NCI-H2227 (cell line): ENCODE measurements around the gene UVRAG.

ENCODE experiments used
- DNase-seq: peaks from one replicate; lab custom pipeline; 2025; ENCODE audit not compliant: unreplicated experiment; lab: John Stamatoyannopoulos, UW

UVRAG gene

DNA sequence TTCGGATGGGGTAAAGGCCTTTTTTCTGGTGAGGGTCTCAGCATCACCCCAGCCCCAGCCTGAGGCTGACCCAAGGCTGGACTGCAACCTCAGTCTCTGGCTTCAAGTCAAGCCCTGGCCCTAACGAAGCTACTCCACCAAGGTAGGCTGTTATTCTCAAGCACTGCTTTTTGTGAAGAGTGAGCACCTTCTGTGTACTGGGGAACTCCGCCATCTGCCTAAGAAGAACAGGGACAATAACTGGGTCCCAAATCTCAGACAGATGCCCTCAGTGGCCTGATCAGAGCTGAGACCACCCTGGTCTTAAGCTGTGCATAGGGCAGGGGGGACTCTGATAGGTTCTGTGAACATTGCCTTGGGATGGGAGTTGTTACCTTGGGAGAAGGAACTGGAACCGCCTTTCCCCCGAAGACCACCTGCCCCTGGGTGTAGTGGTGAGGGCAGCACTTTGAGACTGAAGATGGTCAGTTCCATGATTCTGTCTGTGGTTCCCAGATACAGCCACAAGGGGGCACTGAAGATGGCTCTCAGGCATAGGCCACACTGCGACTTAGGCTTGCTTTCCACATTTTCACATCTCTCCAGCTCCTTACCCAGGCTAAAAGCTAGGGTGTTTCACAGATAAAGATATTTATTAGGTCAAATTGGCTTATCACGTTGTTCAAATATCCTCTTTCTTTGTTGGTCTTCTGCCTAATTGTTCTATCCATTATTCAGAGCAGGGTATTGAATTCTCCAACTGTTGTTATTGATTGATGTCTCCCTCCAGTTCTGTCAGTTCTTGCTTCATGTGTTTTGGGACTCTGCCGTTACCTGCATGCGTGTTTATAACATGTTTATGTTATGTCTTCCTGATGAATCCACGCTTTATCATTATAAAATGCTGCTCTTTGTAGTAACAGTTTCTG lies 11.8 kb upstream of the UVRAG start:
- peak; percentile 83 for DNase-seq

DNA sequence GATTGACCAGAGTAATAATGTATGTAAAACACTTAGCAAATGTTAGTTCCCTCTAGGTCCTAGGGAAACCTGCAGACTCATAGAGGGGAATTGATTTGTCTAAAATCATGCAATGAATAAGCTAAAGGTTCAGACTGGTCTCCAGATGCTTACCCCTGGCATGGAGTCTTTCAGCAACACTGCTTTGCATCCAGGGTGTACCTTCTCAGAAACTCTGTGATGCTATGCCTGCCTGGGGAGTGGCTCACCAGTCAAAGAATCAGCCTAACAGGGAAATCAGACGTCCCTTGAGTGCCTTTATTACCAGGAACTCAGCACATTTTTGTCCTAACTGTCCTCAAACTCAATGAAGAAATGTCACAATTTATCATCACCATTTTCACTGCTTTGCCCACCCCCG lies 5.9 kb upstream of the UVRAG start:
- no peak for DNase-seq

GRCh38 chr11:75809991-75810390 lies 5.0 kb upstream of the UVRAG start:
- DNase-seq = no peak

DNA sequence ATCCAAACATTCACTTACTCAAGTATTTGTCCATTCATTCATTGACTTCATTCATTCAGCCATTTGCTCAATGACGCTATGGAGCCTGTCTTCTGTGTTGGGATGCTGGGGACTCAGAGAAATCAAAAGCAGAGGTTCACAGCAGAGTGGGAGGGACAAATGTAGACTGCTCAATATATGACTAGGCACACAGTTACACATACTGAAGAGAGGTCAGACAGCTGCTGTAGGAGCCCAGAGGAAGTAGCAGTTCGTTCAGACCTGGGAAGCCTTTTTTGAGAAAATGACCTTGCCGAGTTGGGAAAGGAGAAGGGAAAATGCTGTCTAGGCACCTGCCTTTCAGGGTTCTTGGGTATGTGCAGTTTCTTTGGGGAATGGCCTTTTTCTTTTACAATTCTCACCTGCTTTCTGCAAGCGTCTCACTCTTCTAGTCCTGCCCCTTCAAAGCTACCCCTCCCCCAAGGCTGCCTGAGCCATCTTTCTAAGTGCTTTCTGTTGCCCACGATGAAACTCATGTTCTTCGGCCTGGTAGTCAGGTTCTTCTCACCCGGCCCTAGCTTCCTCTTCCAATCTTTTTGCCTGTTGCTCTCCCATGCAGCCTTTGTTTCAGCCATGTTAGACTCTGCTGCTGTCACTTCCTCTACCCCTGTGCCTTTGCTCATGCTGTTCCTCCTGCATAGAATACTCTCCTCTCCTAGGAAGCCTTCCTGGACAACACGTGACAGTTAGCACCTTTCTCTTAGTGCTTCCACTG lies 4.2 kb upstream of the UVRAG start:
- DNase-seq = no peak

GRCh38 chr11:75811485-75811884 lies 3.5 kb upstream of the UVRAG start:
- no peak for DNase-seq

DNA sequence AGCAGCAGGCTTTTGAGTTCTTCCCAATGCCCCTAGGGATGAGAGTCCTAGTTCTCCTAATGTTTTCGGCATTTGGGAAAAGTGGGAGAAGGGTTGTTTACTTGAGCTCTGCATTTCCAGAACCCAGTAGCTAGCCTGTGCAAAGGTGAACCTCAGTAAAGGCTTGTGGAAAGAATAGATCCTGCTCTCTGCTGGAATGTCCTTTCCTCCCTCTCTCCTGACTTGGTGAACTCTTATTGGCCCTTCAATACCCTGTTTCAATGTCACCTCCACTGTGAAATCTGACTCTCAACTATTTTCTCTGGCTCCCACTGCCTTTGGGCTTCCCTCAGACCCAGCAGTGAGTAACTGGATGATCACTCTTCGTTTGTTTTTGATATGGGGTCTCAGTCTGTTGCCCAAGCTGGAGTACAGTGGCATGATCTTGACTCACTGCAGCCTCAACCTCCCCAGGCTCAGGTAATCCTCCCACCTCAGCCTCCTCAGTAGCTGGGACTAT lies 2.4 kb upstream of the UVRAG start:
- no peak for DNase-seq

GRCh38 chr11:75813124-75813523 lies 1.9 kb upstream of the UVRAG start:
- DNase-seq = no peak

DNA sequence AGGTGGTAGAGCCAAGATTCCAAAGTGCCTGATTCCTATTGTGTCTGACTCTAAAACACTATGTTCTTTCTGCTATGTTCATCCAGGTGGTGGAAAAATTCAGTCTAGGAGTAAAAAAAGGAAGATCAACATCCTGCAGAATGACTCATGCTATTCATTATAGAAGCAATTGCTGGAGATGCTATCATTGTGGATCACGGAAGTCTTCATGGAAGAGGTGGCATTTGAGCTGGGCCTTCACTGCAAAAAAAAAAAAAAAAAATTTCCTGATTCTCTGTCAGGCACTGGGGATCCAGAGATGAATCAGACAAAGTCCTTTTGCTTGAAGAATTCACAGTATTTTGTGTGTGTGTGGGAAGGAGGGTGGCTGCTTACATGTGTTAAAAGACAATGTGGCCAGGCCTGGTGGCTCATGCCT lies 1.4 kb upstream of the UVRAG start:
- no peak for DNase-seq

- no peak for DNase-seq
Observed at GRCh38 chr11:75814363-75814676, 690 bp upstream of the UVRAG start.

GRCh38 chr11:75815345-75816168 lies 547 bp downstream of the UVRAG start:
- peak; percentile 65 for DNase-seq

GRCh38 chr11:75816561-75817239 lies 1.7 kb downstream of the UVRAG start:
- DNase-seq = peak; percentile 38

GRCh38 chr11:75820645-75821044 lies 5.6 kb downstream of the UVRAG start:
- no peak for DNase-seq

GRCh38 chr11:75821202-75821601 lies 6.2 kb downstream of the UVRAG start:
- no peak for DNase-seq

DNA sequence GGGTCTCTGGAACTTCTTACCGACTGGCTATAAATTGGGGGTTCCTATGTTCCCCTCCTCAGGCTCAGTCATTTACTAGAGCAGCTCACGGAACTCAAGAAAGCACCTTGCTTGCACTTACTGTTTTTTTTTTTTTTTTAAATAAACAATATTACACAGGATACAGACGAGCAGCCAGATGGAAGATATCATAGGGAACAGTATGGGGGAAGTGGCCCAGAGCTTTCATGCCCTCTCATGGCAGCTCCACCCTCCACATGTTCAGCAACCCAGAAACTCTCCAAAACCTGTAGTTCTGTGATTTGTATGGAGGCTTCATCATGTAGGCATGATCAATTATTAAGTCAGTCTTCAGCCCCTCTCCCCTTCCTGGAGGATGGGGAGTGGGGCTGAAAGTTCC lies 7.5 kb downstream of the UVRAG start:
- no peak for DNase-seq

GRCh38 chr11:75823415-75823814 lies 8.4 kb downstream of the UVRAG start:
- no peak for DNase-seq

DNA sequence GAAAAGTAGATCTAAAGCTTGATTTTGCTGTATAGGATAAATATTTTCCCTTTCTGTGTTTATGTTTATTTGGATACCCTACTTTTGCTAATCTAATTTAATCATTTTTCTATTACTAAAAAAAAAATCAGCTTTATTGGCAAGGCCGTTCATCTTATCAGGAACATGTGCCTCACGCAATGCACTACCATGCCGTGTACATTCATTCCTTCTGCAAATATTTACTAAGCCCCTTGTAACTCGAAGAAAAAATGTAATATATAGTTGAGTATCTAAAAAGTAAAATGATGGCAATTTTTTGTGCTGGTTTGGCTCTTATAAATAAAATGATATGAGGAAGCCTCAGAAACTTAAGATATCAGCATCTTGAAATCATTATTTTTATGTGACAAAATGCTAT lies 8.9 kb downstream of the UVRAG start:
- DNase-seq = no peak

DNA sequence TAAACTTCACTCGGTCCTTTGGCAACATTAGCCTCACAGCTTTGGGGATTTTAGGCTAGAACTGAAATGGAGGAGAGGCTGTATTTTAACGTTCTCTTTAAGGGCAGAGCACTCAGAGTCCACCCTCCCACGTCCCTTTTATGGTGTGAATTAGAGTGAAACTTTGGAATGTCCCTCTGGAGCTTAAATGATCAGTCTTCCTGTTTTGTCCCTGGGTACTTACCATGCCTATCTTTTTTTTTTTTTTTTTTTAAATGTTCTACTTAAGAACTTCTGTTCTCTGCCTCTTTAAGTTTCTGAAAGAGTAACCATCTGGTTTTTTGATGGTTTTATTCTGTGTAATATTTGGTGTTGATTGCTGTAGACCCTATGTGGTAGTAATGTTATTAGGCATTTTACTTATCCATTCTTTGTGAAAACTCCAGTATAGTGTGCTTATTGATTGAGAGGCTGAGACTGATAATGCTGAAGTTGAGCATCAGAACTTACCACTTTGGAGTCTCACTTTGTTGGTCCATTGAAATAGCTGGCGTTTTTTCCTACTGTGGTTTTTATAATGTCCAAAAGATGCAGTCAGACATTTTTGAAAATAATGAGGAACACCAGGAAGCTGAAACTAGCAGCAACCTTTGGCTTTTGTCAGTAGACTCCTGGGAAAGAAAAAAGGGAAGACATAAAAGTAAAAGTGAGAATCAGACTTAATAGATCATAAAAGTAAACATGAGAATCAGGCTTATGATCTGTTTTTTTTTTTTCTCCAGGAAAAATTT lies 11.6 kb downstream of the UVRAG start:
- DNase-seq = no peak

GRCh38 chr11:75827562-75827961 lies 12.6 kb downstream of the UVRAG start:
- no peak for DNase-seq

DNA sequence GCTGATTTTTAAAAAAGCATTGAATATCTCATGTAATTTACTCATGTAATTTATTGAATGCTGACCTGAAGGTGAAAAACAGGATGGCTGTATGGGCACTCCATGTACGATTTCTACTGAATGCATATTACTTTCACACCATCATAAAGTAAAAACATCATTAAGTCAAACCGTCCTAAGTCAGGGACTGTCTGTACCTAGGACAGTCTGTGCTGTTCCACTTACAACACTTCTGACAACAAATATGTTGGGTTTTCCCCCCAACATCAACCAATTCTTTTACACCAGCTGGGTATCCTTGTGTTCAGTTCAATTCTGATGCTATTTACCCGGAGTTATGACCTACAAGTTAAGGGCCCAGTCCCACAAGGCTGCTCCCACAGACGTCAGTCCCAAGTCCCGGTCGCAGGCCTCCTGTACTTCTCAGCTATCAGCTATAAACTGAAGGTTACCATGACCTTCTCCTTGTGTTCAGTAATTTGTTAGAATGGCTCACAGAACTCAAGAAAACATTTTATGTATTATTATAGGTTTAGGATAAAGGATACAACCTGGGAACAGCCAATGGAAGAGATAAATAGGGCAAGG lies 17.0 kb downstream of the UVRAG start:
- no peak for DNase-seq

DNA sequence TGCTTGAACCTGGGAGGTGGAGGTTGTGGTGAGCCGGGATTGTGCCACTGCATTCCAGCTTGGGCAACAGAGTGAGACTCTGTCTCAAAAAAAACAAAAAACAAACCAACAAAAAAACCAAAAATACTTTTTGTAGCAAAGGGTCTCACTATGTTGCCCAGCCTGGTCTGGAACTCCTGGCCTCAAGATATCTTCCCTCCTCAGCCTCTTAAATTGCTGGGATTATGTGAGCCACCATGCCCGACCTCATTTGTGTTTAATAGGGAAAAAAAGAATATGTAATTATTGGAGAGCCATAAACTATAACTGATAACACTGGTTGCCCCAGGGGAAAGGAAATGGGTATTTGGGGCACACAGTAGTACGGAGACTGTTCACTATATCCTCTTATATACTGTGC lies 19.7 kb downstream of the UVRAG start:
- no peak for DNase-seq
